Measurements from ENCODE around the gene GUK1. TPM values are rescaled to one million over a fixed set of nuclear protein-coding genes. Genes with fewer than 3 reads are reported as not detected.

Gene GUK1
- total RNA-seq, 1 donor from 2014 or later = 136 TPM

- no peak for TF ChIP-seq CTCF (IDR thresholded peaks at IDR 0.05; ENCODE audit: unreplicated experiment)
- H3K4me3 Mint-ChIP-seq = no peak overlapping the region
- no peak for DNase-seq (ENCODE audit: low spot score in 2 of 2, unreplicated experiment in 2 of 2)
- H3K27me3 Mint-ChIP-seq (ENCODE audit: low read depth) = no peaks in the 10 kb centered on the region
- H3K9me3 Mint-ChIP-seq = no peaks in the 10 kb centered on the region
- H3K4me1 Mint-ChIP-seq = peaks cover 13% of the 10 kb centered on the region
- H3K36me3 Mint-ChIP-seq = no peaks in the 10 kb centered on the region
- H3K27ac Mint-ChIP-seq = no peak overlapping the region
Measured at GRCh38 chr1:228148196-228148861, 8.2 kb downstream of the GUK1 start.

- Mint-ChIP-seq H3K27ac (no peak overlapping the region), H3K27me3 (ENCODE audit: low read depth) (no peaks in the 10 kb centered on the region), H3K36me3 (no peaks in the 10 kb centered on the region), H3K4me3 (no peak overlapping the region), H3K4me1 (peaks cover 7% of the 10 kb centered on the region), H3K9me3 (no peaks in the 10 kb centered on the region)
- no peak for DNase-seq (ENCODE audit: low spot score in 2 of 2, unreplicated experiment in 2 of 2)
- TF ChIP-seq CTCF (IDR thresholded peaks at IDR 0.05; ENCODE audit: unreplicated experiment) = no peak
Measured at GRCh38 chr1:228148935-228149405, 8.9 kb downstream of the GUK1 start.

DNA sequence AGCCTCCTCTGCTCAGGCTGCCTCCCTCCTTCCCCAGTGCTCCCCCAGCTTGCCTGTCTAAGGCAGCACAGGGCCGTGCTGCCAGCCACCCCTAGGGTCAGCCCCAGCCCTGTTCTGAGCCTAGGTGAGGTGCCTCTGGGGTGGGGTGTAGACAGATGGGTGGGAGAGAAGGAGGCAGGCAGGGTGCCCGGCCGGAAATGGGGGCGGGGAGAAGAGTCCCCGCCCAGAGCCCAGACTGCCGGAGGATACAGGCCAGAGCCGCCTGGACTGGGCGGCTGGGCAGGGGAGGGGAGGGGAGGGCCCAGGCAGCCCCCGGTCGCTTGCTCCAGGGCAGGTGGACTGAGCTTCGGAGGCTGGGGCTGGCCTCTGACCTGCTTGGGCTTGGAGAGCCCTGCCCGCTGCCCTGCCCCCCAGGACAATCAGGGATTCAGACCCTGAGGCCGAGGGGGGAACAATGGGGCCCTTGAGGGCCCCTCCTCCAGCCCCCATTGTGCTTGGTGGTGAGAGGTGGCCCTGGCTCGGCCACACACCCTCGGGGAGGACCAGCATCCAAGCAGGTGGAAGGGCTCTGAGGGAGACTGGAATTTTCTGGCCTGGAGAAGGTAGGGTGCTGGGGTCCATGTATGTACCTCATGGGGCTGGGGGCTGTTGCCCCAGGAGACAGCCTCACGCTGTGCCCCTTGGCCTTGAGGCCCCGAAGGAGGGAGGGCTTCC is 9.5 kb downstream of the GUK1 start, which contains the start of gene GJC2:
Gene GJC2, plus strand, starts transcription at position 525 of the 714 bp plus-strand sequence. CDS start 7,829 bp downstream, outside the sequence.
- H3K4me1 Mint-ChIP-seq = peaks cover 7% of the 10 kb centered on the region
- no peaks in the 10 kb centered on the region for H3K27me3 Mint-ChIP-seq (ENCODE audit: low read depth)
- DNase-seq (ENCODE audit: low spot score in 2 of 2, unreplicated experiment in 2 of 2) = peak in 1 of 2 experiments; percentile 18
- TF ChIP-seq CTCF (IDR thresholded peaks at IDR 0.05; ENCODE audit: unreplicated experiment) = no peak
- peak within 1 kb of the TSS; percentile 39 for H3K27ac Mint-ChIP-seq
- H3K9me3 Mint-ChIP-seq = no peaks in the 10 kb centered on the region
- H3K4me3 Mint-ChIP-seq = no peak within 1 kb of the TSS
- H3K36me3 Mint-ChIP-seq = no peaks in the 10 kb centered on the region

DNA sequence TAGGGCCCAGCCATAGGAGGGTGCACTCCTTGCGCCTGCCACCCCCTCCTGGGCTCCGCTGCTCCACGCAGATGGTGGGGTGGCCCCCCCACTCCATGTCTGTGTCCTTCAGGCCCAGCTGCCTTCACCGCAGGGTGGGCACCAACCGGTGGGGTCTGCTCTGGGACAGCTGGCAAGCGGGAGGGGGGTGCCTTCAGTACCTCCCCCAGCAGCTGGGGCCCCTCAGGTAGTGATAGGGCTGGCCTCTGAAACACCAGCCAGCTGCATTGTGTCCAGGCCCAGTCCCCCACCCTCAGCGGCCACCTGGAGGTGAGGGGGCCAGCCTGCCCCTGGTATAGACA is 10.0 kb downstream of the GUK1 start:
- no peaks in the 10 kb centered on the region for H3K9me3 Mint-ChIP-seq
- no peaks in the 10 kb centered on the region for H3K36me3 Mint-ChIP-seq
- H3K27ac Mint-ChIP-seq = peak overlapping the region; percentile 30
- no peak overlapping the region for H3K4me3 Mint-ChIP-seq
- TF ChIP-seq CTCF (IDR thresholded peaks at IDR 0.05; ENCODE audit: unreplicated experiment) = no peak
- no peak for DNase-seq (ENCODE audit: low spot score in 2 of 2, unreplicated experiment in 2 of 2)
- H3K27me3 Mint-ChIP-seq (ENCODE audit: low read depth) = no peaks in the 10 kb centered on the region
- H3K4me1 Mint-ChIP-seq = peaks cover 7% of the 10 kb centered on the region

- TF ChIP-seq CTCF (IDR thresholded peaks at IDR 0.05; ENCODE audit: unreplicated experiment) = no peak
- H3K36me3 Mint-ChIP-seq = no peaks in the 10 kb centered on the region
- H3K4me1 Mint-ChIP-seq = peaks cover 7% of the 10 kb centered on the region
- peak overlapping the region; percentile 39 for H3K27ac Mint-ChIP-seq
- no peak overlapping the region for H3K4me3 Mint-ChIP-seq
- H3K9me3 Mint-ChIP-seq = no peaks in the 10 kb centered on the region
- H3K27me3 Mint-ChIP-seq (ENCODE audit: low read depth) = no peaks in the 10 kb centered on the region
- peak in 1 of 2 experiments; percentile 21 for DNase-seq (ENCODE audit: low spot score in 2 of 2, unreplicated experiment in 2 of 2)
Measured at GRCh38 chr1:228150461-228151179, 10.5 kb downstream of the GUK1 start.
